Ectodermal cell (in vitro differentiated cells): ENCODE data around the gene NAA25.
"Not testable (repeated sequence)": the region's sequence is repeated elsewhere in the genome, so short reads cannot be mapped to it uniquely, and the experiment has no call there.

Experiments
- H3K27ac ChIP-seq: 2 replicates; pipeline ENCODE4 v1.7.0; 2013; ENCODE audit warnings: mild to moderate bottlenecking, low read depth, low read length; ENCODE audit not compliant: insufficient read depth, poor library complexity, severe bottlenecking
- H3K27me3 ChIP-seq: 2 replicates; pipeline ENCODE4 v1.7.0; 2013; ENCODE audit warnings: mild to moderate bottlenecking, low read length; ENCODE audit not compliant: insufficient read depth, control insufficient read depth, poor library complexity, severe bottlenecking
- H3K36me3 ChIP-seq: one replicate; pipeline ENCODE4 v1.7.0; 2013; ENCODE audit warnings: low read length; ENCODE audit not compliant: control insufficient read depth, insufficient read depth
- H3K4me1 ChIP-seq: one replicate; pipeline ENCODE4 v1.7.0; 2013; ENCODE audit warnings: low read length; ENCODE audit not compliant: control insufficient read depth, insufficient read depth
- H3K4me3 ChIP-seq: 2 replicates; pipeline ENCODE4 v1.7.0; 2013; ENCODE audit warnings: low read depth, low read length, control low read depth; ENCODE audit not compliant: insufficient read depth
- H3K9me3 ChIP-seq: 2 replicates; pipeline ENCODE4 v1.7.0; 2013; ENCODE audit warnings: mild to moderate bottlenecking, low read length, moderate library complexity; ENCODE audit not compliant: control insufficient read depth
- WGBS, 2 experiments: methylation state at CpG; one replicate each; pipeline ENCODE4 v1.1.7; 2013; ENCODE audit warnings: missing lambda C conversion rate in 2 of 2; 5-methylcytosine and 5-hydroxymethylcytosine counted together

The NAA25 gene

GRCh38 chr12:112103758-112104503 is 4.7 kb downstream of the NAA25 start:
- WGBS, 2 experiments = 90 to 92% methylated on average over 6 of the region's 8 CpGs
- H3K9me3 ChIP-seq = no peaks in the 10 kb centered on the region
- no peaks in the 10 kb centered on the region for H3K27me3 ChIP-seq
- peaks cover 7% of the 10 kb centered on the region for H3K4me1 ChIP-seq
- no peak overlapping the region for H3K27ac ChIP-seq
- H3K4me3 ChIP-seq = no peak overlapping the region
- peaks cover 11% of the 10 kb centered on the region for H3K36me3 ChIP-seq

- H3K27ac ChIP-seq, H3K9me3 ChIP-seq, H3K4me1 ChIP-seq, H3K27me3 ChIP-seq, H3K4me3 ChIP-seq: not testable (repeated sequence)
- 95 to 96% methylated on average over 19 of the region's 19 CpGs for WGBS, 2 experiments
- peaks cover 11% of the 10 kb centered on the region for H3K36me3 ChIP-seq
Observed at GRCh38 chr12:112102746-112103145, 5.8 kb downstream of the NAA25 start.

- peaks cover 4% of the 10 kb centered on the region for H3K4me1 ChIP-seq
- no peak overlapping the region for H3K4me3 ChIP-seq
- H3K27me3 ChIP-seq = no peaks in the 10 kb centered on the region
- H3K27ac ChIP-seq = no peak overlapping the region
- no peaks in the 10 kb centered on the region for H3K9me3 ChIP-seq
- peaks cover 11% of the 10 kb centered on the region for H3K36me3 ChIP-seq
- WGBS, 2 experiments = 93 to 99% methylated on average over 4 of the region's 4 CpGs
Observed at GRCh38 chr12:112102127-112102526, 6.5 kb downstream of the NAA25 start.

GRCh38 chr12:112100500-112100899 is 8.1 kb downstream of the NAA25 start:
- WGBS, 2 experiments = 95 to 96% methylated on average over 15 of the region's 15 CpGs
- peaks cover 13% of the 10 kb centered on the region for H3K36me3 ChIP-seq

GRCh38 chr12:112097641-112098040 is 10.9 kb downstream of the NAA25 start:
- WGBS, 2 experiments = 93 to 94% methylated on average over 8 of the region's 8 CpGs
- H3K4me1 ChIP-seq = no peaks in the 10 kb centered on the region
- H3K27me3 ChIP-seq = no peaks in the 10 kb centered on the region
- no peaks in the 10 kb centered on the region for H3K9me3 ChIP-seq
- H3K36me3 ChIP-seq = peaks cover 13% of the 10 kb centered on the region
- H3K4me3 ChIP-seq = no peak overlapping the region
- H3K27ac ChIP-seq = no peak overlapping the region

More at GRCh38 chr12:112100500-112100899, 8.1 kb downstream of the NAA25 start:
- H3K4me1 ChIP-seq, H3K4me3 ChIP-seq, H3K27ac ChIP-seq, H3K9me3 ChIP-seq, H3K27me3 ChIP-seq: not testable (repeated sequence)

GRCh38 chr12:112096667-112097066 is 11.9 kb downstream of the NAA25 start:
- Histone ChIP-seq H3K27me3 (no peaks in the 10 kb centered on the region), H3K4me3 (no peak overlapping the region), H3K4me1 (no peaks in the 10 kb centered on the region), H3K27ac (no peak overlapping the region), H3K36me3 (peaks cover 13% of the 10 kb centered on the region), H3K9me3 (no peaks in the 10 kb centered on the region)
- WGBS, 2 experiments = 93 to 95% methylated on average over 2 of the region's 2 CpGs

- no peaks in the 10 kb centered on the region for H3K9me3 ChIP-seq
- H3K4me1 ChIP-seq = no peaks in the 10 kb centered on the region
- H3K27ac ChIP-seq = no peak overlapping the region
- peaks cover 8% of the 10 kb centered on the region for H3K36me3 ChIP-seq
- H3K27me3 ChIP-seq = no peaks in the 10 kb centered on the region
- no peak overlapping the region for H3K4me3 ChIP-seq
Observed at GRCh38 chr12:112096070-112096469, 12.5 kb downstream of the NAA25 start.

- 95 to 96% methylated on average over 3 of the region's 3 CpGs for WGBS, 2 experiments
- no peak overlapping the region for H3K4me3 ChIP-seq
- no peaks in the 10 kb centered on the region for H3K4me1 ChIP-seq
- peaks cover 8% of the 10 kb centered on the region for H3K36me3 ChIP-seq
- H3K27me3 ChIP-seq = no peaks in the 10 kb centered on the region
- H3K9me3 ChIP-seq = no peaks in the 10 kb centered on the region
- no peak overlapping the region for H3K27ac ChIP-seq
Observed at GRCh38 chr12:112091563-112091962, 17.0 kb downstream of the NAA25 start.

GRCh38 chr12:112087851-112088250 is 20.7 kb downstream of the NAA25 start:
- WGBS, 2 experiments = 90 to 98% methylated on average over 1 of the region's 1 CpG
- no peak overlapping the region for H3K27ac ChIP-seq
- H3K36me3 ChIP-seq = peaks cover 6% of the 10 kb centered on the region

GRCh38 chr12:112087055-112087850 is 21.3 kb downstream of the NAA25 start:
- H3K9me3 ChIP-seq = no peaks in the 10 kb centered on the region
- H3K4me3 ChIP-seq = no peak overlapping the region
- no peaks in the 10 kb centered on the region for H3K27me3 ChIP-seq
- no peaks in the 10 kb centered on the region for H3K4me1 ChIP-seq
- H3K27ac ChIP-seq = no peak overlapping the region
- H3K36me3 ChIP-seq = peaks cover 6% of the 10 kb centered on the region
- WGBS, 2 experiments = 100% methylated on average over 2 of the region's 2 CpGs; no CpG with 5 or more reads in 1 of the 2 experiments

More at GRCh38 chr12:112087851-112088250, 20.7 kb downstream of the NAA25 start:
- Histone ChIP-seq H3K9me3 (no peaks in the 10 kb centered on the region), H3K27me3 (no peaks in the 10 kb centered on the region), H3K4me3 (no peak overlapping the region), H3K4me1 (no peaks in the 10 kb centered on the region)
